KOPT-K1 (cell line): ENCODE results near the gene PREP.
A peak's percentile ranks its signal among the peaks of the same experiment; 100 is the strongest.
"Not testable (repeated sequence)": the region's sequence is repeated elsewhere in the genome, so short reads cannot be mapped to it uniquely, and the experiment has no call there.

Source experiments
- H3K27ac ChIP-seq: fragments of 200-600 bp; sonication (generic); 2 replicates; pipeline ENCODE4 v1.5.1; 2016; ENCODE audit warnings: antibody characterized with exemption, mild to moderate bottlenecking, low read depth, low read length; ENCODE audit not compliant: poor library complexity, severe bottlenecking
- H3K36me3 ChIP-seq: fragments of 200-600 bp; sonication (generic); 2 replicates; pipeline ENCODE4 v1.5.1; 2017; ENCODE audit warnings: antibody characterized with exemption, mild to moderate bottlenecking, low read length, moderate library complexity; ENCODE audit not compliant: insufficient read depth
- H3K9me3 ChIP-seq: fragments of 200-600 bp; sonication (generic); 2 replicates; pipeline ENCODE4 v1.5.1; 2017; ENCODE audit warnings: antibody characterized with exemption, low read length, mild to moderate bottlenecking; ENCODE audit not compliant: insufficient read depth, poor library complexity, severe bottlenecking

The PREP gene

DNA sequence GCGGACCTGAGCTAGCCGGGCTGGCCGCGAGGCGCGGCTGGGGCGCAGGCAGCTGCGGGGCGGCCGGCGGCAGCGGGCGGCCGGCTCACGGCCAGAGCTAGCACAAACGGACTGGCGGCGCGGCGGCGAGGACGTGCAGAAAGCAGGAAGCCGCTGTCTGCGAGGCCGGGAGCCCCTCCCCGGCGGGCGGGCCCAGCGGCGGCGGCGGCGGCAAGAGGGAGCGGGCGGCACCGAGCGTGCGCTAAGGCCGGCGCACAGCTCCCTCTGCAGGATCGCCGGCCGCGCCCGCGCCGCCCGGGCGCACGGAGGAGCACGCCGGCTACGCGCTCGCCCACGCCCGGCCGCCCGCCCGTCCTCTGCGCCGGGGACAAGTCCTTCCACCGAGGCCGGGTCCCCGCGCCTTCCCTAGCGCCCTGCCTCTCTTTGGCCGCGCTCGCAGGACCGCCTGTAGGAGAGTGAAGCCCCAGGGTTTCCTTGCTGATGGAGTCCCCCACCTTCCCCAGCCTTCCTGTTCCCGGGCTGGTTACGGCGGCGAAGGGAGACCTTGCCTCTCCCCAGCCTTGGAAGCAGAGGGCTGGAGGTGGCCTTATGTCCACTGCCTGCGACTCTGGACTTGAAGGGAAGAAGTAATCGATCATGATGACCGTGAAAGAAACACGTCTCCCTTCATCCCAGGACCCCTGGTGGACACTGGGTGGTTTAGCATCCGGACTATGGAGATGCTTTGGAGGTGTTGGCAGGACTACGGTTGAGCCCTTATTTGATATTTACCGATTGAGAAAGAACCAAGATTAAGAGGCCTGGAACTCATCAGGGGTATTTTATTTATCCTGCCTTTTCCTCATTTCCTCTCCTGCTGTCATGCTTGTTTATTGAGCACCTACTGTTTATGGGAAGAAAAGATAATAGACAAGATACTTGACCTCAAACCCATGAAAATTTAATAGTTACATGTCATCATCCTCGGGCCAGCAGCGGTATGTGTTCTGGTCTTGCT lies at the start of gene PREP:
Gene PREP (minus strand): TSS at position 144 of the 997 bp plus-strand sequence. CDS start 191 bp downstream, outside the sequence.
- H3K27ac ChIP-seq: peak within 1 kb of the TSS; percentile 81
- H3K9me3 ChIP-seq: no peaks in the 10 kb centered on the region
- no peaks in the 10 kb centered on the region for H3K36me3 ChIP-seq

DNA sequence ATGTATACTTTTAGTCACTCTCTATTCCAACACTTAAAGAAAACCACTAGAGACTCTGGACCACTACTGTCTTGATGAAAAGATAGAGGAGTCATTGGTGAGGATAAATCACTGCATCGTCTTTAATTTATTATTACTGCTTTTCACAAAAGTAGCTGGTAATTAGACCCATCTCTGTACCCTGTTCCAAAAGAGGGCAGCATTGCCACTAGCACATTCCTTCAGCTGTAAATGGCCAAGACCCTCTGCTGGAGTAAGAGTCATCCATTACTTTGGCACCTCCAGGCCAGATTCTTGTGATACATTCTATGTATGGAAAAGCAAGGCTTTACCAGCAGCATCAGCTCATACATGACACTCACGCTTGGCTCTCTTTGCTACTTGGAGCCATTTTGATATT lies 49.5 kb upstream of the PREP start:
- H3K36me3 ChIP-seq: no peaks in the 10 kb centered on the region
- H3K27ac ChIP-seq: no peak overlapping the region
- H3K9me3 ChIP-seq: peaks cover 7% of the 10 kb centered on the region

DNA sequence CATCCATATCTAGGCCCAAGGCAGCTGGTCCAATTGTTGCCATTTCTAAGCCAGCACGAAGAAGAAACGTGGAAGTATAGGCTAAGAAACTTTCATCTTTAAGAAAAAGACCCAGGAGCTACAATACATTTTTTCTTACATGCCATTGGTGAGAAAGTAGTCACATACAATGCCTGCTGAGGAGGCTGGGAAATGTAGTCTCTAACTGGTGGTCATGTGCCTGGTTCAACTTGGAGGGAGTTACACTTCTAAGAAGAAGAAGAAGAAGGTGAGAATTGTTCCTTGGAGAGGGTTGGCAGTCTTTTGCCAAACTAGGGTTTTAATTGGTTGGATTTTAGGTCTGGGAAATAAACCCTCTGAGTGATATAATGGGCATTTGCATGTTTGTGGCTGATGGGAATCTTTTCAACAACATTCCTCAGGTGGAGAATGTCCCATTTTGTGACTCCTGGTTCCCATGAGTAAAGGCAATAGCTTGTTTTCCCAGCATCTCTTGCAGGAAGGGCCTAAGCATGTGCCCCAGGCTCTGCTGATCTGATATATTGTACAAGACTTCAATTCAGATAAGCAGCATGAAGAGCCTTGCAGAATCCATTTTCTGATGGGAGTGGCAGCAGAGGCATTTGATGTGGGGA lies 47.0 kb upstream of the PREP start:
- Histone ChIP-seq H3K36me3 (no peaks in the 10 kb centered on the region), H3K9me3 (peaks cover 6% of the 10 kb centered on the region), H3K27ac (no peak overlapping the region)

DNA sequence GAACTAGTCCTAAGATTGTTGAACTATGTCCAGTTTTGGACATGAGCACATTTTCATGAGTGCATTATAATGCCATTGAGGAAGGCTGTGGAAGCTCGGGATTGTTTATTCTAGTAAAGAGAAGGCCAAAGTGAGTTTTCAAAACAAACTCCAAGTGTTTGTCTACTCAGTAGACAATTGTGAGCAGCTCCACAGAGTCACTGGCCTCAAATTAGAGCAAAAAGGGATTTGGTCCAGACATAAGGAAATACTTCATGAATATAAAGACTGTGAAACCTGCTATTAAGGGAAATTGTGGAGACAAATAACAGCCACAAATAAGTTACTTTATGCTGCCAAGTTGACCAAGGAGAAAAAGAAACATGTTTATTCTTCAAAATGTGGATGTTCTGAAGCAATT lies 42.6 kb upstream of the PREP start:
- no peaks in the 10 kb centered on the region for H3K36me3 ChIP-seq

DNA sequence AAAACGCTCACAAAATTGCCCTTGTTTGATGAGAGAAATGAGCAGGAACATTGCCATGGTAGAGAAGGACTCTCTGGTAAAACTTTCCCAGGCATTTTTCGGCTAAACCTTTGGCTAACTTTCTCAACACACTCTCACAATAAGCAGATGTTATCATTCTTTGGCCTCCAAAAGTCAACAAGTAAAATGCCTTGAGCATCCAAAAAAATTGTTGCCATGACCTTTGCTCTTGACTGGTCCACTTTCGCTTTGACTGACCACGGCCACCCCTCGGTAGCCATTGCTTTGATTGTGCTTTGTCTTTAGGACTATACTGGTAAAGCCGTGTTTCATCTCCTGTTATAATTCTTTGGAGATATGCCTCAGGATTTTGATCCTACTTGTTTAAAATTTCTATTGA lies 41.1 kb upstream of the PREP start:
- Histone ChIP-seq H3K36me3 (no peaks in the 10 kb centered on the region), H3K9me3 (no peaks in the 10 kb centered on the region), H3K27ac (no peak overlapping the region)

More for the DNA sequence above, 42.6 kb upstream of the PREP start:
- no peaks in the 10 kb centered on the region for H3K9me3 ChIP-seq
- H3K27ac ChIP-seq: no peak overlapping the region

DNA sequence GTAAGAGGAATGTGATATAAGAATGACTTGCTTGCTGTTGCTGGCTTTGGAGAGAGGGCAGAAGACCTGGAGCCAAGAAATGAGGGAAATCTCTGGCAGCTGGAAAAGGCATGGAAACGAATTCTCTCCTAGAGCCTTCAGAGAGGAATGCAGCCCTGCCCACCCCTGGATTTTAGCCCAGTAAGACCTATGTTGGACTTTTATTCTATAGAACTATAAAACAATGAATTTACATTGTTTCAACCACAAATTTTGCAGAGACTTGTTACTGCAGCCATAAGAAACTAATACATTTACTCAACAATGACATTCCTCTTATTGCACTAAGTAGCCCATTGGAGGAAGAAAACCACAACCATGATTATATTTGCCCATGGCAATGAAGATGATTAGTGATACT lies 39.5 kb upstream of the PREP start:
- H3K36me3 ChIP-seq: no peaks in the 10 kb centered on the region
- no peak overlapping the region for H3K27ac ChIP-seq
- no peaks in the 10 kb centered on the region for H3K9me3 ChIP-seq

DNA sequence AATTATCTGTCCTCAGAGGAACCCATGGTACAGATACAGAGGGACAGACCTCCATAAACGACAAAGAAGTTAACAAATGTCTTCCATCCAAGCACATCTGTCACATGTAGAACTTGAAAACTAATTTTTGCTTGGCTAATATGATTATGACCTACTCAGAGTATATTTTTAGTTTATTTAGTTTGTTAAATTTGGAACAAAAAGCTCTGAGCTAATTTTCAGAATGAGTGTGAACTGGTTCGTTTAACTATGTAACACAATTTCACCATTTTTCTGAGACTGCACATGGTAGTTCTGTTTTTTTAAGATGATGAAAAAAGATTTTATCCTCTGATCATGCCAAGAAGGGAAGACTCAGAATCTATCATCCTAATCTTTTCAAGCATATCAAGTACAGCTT lies 34.4 kb upstream of the PREP start:
- H3K27ac ChIP-seq: no peak overlapping the region
- H3K36me3 ChIP-seq: no peaks in the 10 kb centered on the region
- no peaks in the 10 kb centered on the region for H3K9me3 ChIP-seq

DNA sequence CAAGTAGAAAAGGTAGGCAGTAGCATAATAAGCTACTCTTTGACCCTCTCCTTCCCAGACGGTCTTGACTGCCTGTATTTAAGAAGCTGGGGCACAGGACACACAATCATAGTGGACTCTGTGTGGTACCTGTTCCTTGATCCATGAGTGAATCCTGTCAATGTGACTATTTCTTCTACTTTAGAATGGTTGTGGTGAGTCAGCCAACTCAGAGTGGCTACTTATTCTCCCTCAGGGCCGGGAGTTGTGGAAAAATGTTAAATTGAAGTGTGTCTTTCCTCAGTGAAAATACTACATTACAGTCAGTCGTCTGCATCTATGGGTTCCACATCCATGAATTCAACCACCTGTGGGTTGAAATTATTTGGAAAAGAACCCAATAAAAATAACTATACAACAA lies 30.8 kb upstream of the PREP start:
- Histone ChIP-seq H3K9me3 (no peaks in the 10 kb centered on the region), H3K36me3 (no peaks in the 10 kb centered on the region), H3K27ac (no peak overlapping the region)

DNA sequence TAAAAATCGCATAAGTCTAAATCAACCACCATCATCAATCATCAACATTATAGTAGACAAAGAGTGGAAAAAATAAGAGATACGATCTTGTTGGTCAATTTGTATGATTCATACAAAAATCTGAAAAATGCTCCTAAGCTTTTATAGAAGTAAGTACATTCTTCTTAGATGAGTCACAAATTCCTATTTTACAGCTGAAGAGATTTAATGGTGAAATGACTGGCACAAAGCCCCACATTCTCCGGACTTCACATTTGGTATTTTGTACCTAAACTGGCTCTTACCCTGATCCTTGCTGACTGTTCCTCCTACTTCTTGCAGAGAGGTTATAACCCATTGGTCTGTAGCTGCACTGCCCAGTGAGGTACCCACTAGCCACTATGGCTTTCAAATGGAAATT lies 29.9 kb upstream of the PREP start:
- H3K36me3 ChIP-seq: no peaks in the 10 kb centered on the region
- H3K27ac ChIP-seq: no peak overlapping the region
- no peaks in the 10 kb centered on the region for H3K9me3 ChIP-seq

DNA sequence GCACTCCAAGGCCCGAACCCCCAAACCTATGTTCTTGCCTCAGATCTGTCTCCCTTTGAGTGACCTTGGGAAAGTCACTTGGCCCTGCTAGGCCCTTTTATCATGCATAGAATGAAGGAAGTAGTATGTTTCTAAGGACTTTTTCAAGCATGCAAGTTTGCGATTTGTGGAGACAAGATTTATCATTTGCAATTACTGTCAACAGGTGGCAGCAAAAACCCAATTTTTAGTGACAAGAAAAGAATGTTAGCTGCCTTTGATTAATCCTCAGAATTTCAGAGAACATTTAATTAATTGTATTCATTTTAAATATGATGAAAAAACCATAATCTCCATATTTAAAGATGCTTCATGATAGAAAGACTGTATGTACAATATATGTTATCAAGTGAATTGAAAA lies 28.3 kb upstream of the PREP start:
- H3K27ac ChIP-seq: no peak overlapping the region
- H3K36me3 ChIP-seq: no peaks in the 10 kb centered on the region
- H3K9me3 ChIP-seq: no peaks in the 10 kb centered on the region

DNA sequence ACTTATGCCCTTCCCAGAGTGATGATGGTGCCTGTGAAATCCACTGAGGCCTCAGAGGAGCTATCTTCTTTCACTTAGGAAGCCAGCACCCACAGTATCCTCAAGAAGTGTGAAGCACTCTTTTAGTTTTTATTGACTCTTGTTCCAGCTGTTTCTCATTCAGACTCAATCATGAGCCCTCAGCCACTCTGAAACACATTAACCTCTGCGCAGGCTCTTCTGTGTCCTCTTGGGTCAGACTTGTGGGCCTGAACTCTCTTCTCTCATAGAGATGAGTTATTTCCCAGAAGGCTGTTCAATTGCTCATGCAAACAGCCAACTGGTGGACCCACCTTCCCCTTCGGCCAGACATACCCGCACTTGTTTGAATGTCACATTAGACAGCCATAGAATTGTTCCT lies 27.8 kb upstream of the PREP start:
- no peaks in the 10 kb centered on the region for H3K36me3 ChIP-seq
- no peaks in the 10 kb centered on the region for H3K9me3 ChIP-seq
- H3K27ac ChIP-seq: no peak overlapping the region

DNA sequence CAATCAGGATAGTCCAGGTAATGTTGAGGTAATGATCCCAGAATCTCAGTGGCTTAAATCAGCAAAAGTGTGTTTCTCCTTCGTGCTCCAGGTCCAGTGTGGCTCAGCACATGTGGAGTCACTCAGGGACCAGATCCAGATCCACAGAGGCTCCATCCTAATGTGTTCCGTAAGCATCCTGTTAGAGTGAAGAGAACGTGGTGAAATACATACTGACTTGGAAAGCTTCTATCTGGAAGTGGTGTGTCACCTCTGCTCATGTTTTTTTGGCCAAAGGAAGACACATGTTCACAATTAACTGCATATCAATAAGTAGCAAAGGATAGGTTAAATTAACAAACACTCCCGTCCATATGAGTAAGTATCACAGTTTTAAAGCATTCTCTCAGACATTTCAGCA lies 26.8 kb upstream of the PREP start:
- Histone ChIP-seq H3K36me3 (no peaks in the 10 kb centered on the region), H3K27ac (no peak overlapping the region), H3K9me3 (no peaks in the 10 kb centered on the region)

DNA sequence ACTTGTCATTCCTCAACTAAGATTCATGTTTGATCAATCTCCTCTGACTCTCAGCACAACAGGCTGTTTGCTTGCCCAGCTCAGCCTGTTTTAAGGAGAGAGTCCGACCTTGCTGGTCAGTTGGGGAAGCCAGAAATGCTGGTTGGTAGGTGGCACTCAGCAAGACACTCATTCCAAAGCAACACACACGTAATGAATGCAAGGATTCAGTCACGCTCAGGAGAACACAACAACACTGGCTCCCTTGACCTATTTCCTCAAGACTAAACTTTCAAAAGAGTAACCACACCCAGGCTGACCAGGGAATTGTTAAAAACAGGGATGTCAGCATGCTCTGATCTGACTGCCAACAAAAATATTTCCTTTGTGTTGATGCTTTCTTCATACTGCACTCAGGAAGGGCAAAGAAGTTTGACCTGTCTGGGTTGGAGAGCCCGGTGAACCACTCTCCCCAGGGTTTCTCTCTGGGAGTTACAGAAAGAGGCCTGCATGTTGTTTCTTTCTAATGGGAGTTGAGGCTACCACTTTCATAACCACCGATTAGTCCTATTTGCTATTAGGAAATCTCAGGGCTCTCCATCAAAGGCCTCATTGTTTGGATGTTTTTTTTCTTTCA lies 25.6 kb upstream of the PREP start:
- no peaks in the 10 kb centered on the region for H3K36me3 ChIP-seq
- no peak overlapping the region for H3K27ac ChIP-seq
- H3K9me3 ChIP-seq: no peaks in the 10 kb centered on the region

DNA sequence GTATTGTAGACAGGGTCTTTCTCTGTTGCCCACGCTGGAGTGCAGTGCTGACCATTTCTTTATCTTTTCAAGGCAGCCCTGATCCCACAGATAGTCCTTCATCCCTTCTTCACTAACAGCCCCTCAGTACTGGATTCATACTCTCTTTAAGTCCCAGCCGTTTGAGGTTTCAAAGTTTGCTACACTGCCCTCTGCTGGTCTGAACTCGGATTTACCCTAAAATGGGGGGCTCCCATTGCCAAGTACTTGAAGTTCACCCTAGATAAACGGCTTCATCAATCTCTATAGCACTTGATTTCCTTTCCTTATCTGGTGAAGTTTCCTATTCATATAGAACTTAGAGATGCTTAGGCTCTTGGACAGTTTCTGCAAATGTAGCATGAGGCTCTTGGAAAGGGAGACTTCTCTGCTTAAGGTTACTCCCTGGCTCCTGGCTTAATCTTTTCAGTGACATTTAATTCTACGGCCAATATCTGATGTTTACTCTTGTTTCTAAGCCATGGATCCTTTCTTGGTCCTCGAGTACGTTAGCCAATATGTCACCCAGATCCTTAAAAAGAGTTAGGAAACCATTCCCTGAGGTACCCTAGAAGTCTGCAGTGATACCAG lies 21.4 kb upstream of the PREP start:
- H3K27ac ChIP-seq: no peak overlapping the region
- H3K36me3 ChIP-seq: no peaks in the 10 kb centered on the region
- H3K9me3 ChIP-seq: no peaks in the 10 kb centered on the region

DNA sequence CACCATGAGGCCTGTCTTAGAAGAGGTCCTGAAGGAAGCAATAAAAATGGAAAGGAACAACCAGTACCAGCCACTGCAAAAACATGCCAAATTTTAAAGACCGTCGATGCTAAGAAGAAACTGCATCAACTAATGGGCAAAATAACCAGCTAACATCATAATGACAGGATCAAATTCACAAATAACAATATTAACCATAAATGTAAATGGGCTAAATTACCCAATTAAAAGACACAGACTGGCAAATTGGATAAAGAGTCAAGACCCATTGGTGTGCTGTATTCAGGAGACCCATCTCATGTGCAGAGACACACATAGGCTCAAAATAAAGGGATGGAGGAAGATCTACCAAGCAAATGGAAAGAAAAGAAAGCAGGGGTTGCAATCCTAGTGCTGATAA lies 14.1 kb upstream of the PREP start:
- H3K27ac ChIP-seq, H3K9me3 ChIP-seq, H3K36me3 ChIP-seq: not testable (repeated sequence)
